Measurements from ENCODE around the gene ADCY9.

ADCY9 gene

GRCh38 chr16:3992297-3993051 lies 123.8 kb downstream of the ADCY9 start:
- Histone ChIP-seq H3K4me3 (ENCODE audit: low read length) (no peak overlapping the region), H3K9ac (ENCODE audit: low read depth, low read length) (no peak overlapping the region), H3K4me1 (ENCODE audit: control insufficient read depth, insufficient read depth, low read length) (no peaks in the 10 kb centered on the region), H3K9me3 (replicated peaks; ENCODE audit: low read length) (no peaks in the 10 kb centered on the region), H3K4me2 (ENCODE audit: low read length) (no peak overlapping the region), H3K27me3 (ENCODE audit: control insufficient read depth, insufficient read depth, low read length) (no peaks in the 10 kb centered on the region), H3K36me3 (ENCODE audit: insufficient read depth, low read length) (no peaks in the 10 kb centered on the region)

GRCh38 chr16:3988824-3989223 lies 127.4 kb downstream of the ADCY9 start:
- no peaks in the 10 kb centered on the region for H3K36me3 ChIP-seq (ENCODE audit: insufficient read depth, low read length)

GRCh38 chr16:3988011-3988410 lies 128.2 kb downstream of the ADCY9 start:
- Histone ChIP-seq H3K9ac (ENCODE audit: low read depth, low read length) (no peak overlapping the region), H3K4me2 (ENCODE audit: low read length) (no peak overlapping the region), H3K9me3 (replicated peaks; ENCODE audit: low read length) (no peaks in the 10 kb centered on the region), H3K36me3 (ENCODE audit: insufficient read depth, low read length) (no peaks in the 10 kb centered on the region), H3K4me3 (ENCODE audit: low read length) (no peak overlapping the region), H3K4me1 (ENCODE audit: control insufficient read depth, insufficient read depth, low read length) (no peaks in the 10 kb centered on the region), H3K27me3 (ENCODE audit: control insufficient read depth, insufficient read depth, low read length) (no peaks in the 10 kb centered on the region)

More at GRCh38 chr16:3988824-3989223, 127.4 kb downstream of the ADCY9 start:
- Histone ChIP-seq H3K27me3 (ENCODE audit: control insufficient read depth, insufficient read depth, low read length) (no peaks in the 10 kb centered on the region), H3K9me3 (replicated peaks; ENCODE audit: low read length) (no peaks in the 10 kb centered on the region), H3K4me2 (ENCODE audit: low read length) (no peak overlapping the region), H3K4me3 (ENCODE audit: low read length) (no peak overlapping the region), H3K4me1 (ENCODE audit: control insufficient read depth, insufficient read depth, low read length) (no peaks in the 10 kb centered on the region), H3K9ac (ENCODE audit: low read depth, low read length) (no peak overlapping the region)

- no peaks in the 10 kb centered on the region for H3K27me3 ChIP-seq (ENCODE audit: control insufficient read depth, insufficient read depth, low read length)
- no peaks in the 10 kb centered on the region for H3K9me3 ChIP-seq (replicated peaks; ENCODE audit: low read length)
- H3K9ac ChIP-seq (ENCODE audit: low read depth, low read length): no peak overlapping the region
- H3K4me1 ChIP-seq (ENCODE audit: control insufficient read depth, insufficient read depth, low read length): no peaks in the 10 kb centered on the region
- H3K4me2 ChIP-seq (ENCODE audit: low read length): no peak overlapping the region
- no peaks in the 10 kb centered on the region for H3K36me3 ChIP-seq (ENCODE audit: insufficient read depth, low read length)
- no peak overlapping the region for H3K4me3 ChIP-seq (ENCODE audit: low read length)
Measured at GRCh38 chr16:3987231-3987630, 129.0 kb downstream of the ADCY9 start.

GRCh38 chr16:3986235-3986544 lies 130.1 kb downstream of the ADCY9 start:
- Histone ChIP-seq H3K9ac (ENCODE audit: low read depth, low read length) (no peak overlapping the region), H3K9me3 (replicated peaks; ENCODE audit: low read length) (no peaks in the 10 kb centered on the region), H3K4me2 (ENCODE audit: low read length) (no peak overlapping the region), H3K27me3 (ENCODE audit: control insufficient read depth, insufficient read depth, low read length) (no peaks in the 10 kb centered on the region), H3K4me3 (ENCODE audit: low read length) (no peak overlapping the region), H3K36me3 (ENCODE audit: insufficient read depth, low read length) (no peaks in the 10 kb centered on the region), H3K4me1 (ENCODE audit: control insufficient read depth, insufficient read depth, low read length) (no peaks in the 10 kb centered on the region)

GRCh38 chr16:3984111-3985060 lies 131.9 kb downstream of the ADCY9 start:
- H3K27me3 ChIP-seq (ENCODE audit: control insufficient read depth, insufficient read depth, low read length): no peaks in the 10 kb centered on the region
- peaks cover 10% of the 10 kb centered on the region for H3K4me1 ChIP-seq (ENCODE audit: control insufficient read depth, insufficient read depth, low read length)
- no peak overlapping the region for H3K4me2 ChIP-seq (ENCODE audit: low read length)
- H3K4me3 ChIP-seq (ENCODE audit: low read length): no peak overlapping the region
- H3K36me3 ChIP-seq (ENCODE audit: insufficient read depth, low read length): no peaks in the 10 kb centered on the region
- H3K9me3 ChIP-seq (replicated peaks; ENCODE audit: low read length): no peaks in the 10 kb centered on the region
- no peak overlapping the region for H3K9ac ChIP-seq (ENCODE audit: low read depth, low read length)

- no peak overlapping the region for H3K4me2 ChIP-seq (ENCODE audit: low read length)
- H3K4me1 ChIP-seq (ENCODE audit: control insufficient read depth, insufficient read depth, low read length): peaks cover 10% of the 10 kb centered on the region
- no peak overlapping the region for H3K9ac ChIP-seq (ENCODE audit: low read depth, low read length)
- no peaks in the 10 kb centered on the region for H3K36me3 ChIP-seq (ENCODE audit: insufficient read depth, low read length)
- no peak overlapping the region for H3K4me3 ChIP-seq (ENCODE audit: low read length)
- H3K9me3 ChIP-seq (replicated peaks; ENCODE audit: low read length): no peaks in the 10 kb centered on the region
- H3K27me3 ChIP-seq (ENCODE audit: control insufficient read depth, insufficient read depth, low read length): no peaks in the 10 kb centered on the region
Measured at GRCh38 chr16:3983081-3983520, 133.1 kb downstream of the ADCY9 start.

- Histone ChIP-seq H3K4me3 (ENCODE audit: low read length) (no peak overlapping the region), H3K9me3 (replicated peaks; ENCODE audit: low read length) (no peaks in the 10 kb centered on the region), H3K27me3 (ENCODE audit: control insufficient read depth, insufficient read depth, low read length) (no peaks in the 10 kb centered on the region), H3K36me3 (ENCODE audit: insufficient read depth, low read length) (no peaks in the 10 kb centered on the region), H3K4me2 (ENCODE audit: low read length) (no peak overlapping the region), H3K9ac (ENCODE audit: low read depth, low read length) (no peak overlapping the region), H3K4me1 (ENCODE audit: control insufficient read depth, insufficient read depth, low read length) (peaks cover 10% of the 10 kb centered on the region)
Measured at GRCh38 chr16:3982216-3982615, 134.0 kb downstream of the ADCY9 start.

- Histone ChIP-seq H3K9me3 (replicated peaks; ENCODE audit: low read length) (no peaks in the 10 kb centered on the region), H3K27me3 (ENCODE audit: control insufficient read depth, insufficient read depth, low read length) (no peaks in the 10 kb centered on the region), H3K4me3 (ENCODE audit: low read length) (no peak overlapping the region), H3K4me1 (ENCODE audit: control insufficient read depth, insufficient read depth, low read length) (peaks cover 10% of the 10 kb centered on the region), H3K9ac (ENCODE audit: low read depth, low read length) (no peak overlapping the region), H3K36me3 (ENCODE audit: insufficient read depth, low read length) (no peaks in the 10 kb centered on the region), H3K4me2 (ENCODE audit: low read length) (no peak overlapping the region)
Measured at GRCh38 chr16:3980253-3981111, 135.8 kb downstream of the ADCY9 start.

- Histone ChIP-seq H3K9ac (ENCODE audit: low read depth, low read length) (no peak overlapping the region), H3K27me3 (ENCODE audit: control insufficient read depth, insufficient read depth, low read length) (no peaks in the 10 kb centered on the region), H3K36me3 (ENCODE audit: insufficient read depth, low read length) (no peaks in the 10 kb centered on the region)
Measured at GRCh38 chr16:3979518-3979917, 136.7 kb downstream of the ADCY9 start.

GRCh38 chr16:3979070-3979469 lies 137.2 kb downstream of the ADCY9 start:
- Histone ChIP-seq H3K4me2 (ENCODE audit: low read length) (no peak overlapping the region), H3K36me3 (ENCODE audit: insufficient read depth, low read length) (no peaks in the 10 kb centered on the region), H3K4me1 (ENCODE audit: control insufficient read depth, insufficient read depth, low read length) (peaks cover 10% of the 10 kb centered on the region), H3K9ac (ENCODE audit: low read depth, low read length) (no peak overlapping the region), H3K27me3 (ENCODE audit: control insufficient read depth, insufficient read depth, low read length) (no peaks in the 10 kb centered on the region), H3K4me3 (ENCODE audit: low read length) (no peak overlapping the region), H3K9me3 (replicated peaks; ENCODE audit: low read length) (no peaks in the 10 kb centered on the region)

More at GRCh38 chr16:3979518-3979917, 136.7 kb downstream of the ADCY9 start:
- no peak overlapping the region for H3K4me3 ChIP-seq (ENCODE audit: low read length)
- no peaks in the 10 kb centered on the region for H3K9me3 ChIP-seq (replicated peaks; ENCODE audit: low read length)
- peaks cover 10% of the 10 kb centered on the region for H3K4me1 ChIP-seq (ENCODE audit: control insufficient read depth, insufficient read depth, low read length)
- no peak overlapping the region for H3K4me2 ChIP-seq (ENCODE audit: low read length)
